Stimulated activated CD8-positive, alpha-beta memory T cell treated with anti-CD3 and anti-CD28 coated beads, Interleukin-7, amount 100 ng/mL, for 4 hours (primary cell): ENCODE results near the gene SLC4A4.
"Not testable (repeated sequence)": the region's sequence is repeated elsewhere in the genome, so short reads cannot be mapped to it uniquely, and the experiment has no call there.

Experiments
- DNase-seq, 2 donors: peaks; one replicate each; pipeline ENCODE4 v3.0.0-alpha.2; 2020; ENCODE audit warnings: low read depth in 2 of 2

The SLC4A4 gene

DNA sequence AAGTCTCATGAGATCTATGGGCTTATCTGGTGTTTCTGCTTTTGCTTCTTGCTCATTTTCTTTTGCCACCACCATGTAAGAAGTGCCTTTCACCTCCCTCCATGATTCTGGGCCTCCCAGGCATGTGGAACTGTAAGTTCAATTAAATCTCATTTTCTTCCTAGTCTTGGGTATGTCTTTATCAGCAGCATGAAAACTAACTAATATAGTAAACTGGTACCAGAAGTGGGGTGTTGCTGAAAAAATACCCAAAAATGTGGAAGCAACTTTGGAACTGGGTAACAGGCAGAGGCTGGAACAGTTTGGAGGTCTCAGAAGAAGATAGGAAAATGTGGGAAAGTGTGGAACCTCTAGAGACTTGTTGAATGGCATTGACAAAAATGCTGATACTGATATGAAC, 70.1 kb downstream of the SLC4A4 start:
- DNase-seq: not testable (repeated sequence)

GRCh38 chr4:71411981-71412380, 73.2 kb downstream of the SLC4A4 start:
- no peak for DNase-seq

- no peak for DNase-seq
Observed at GRCh38 chr4:71415491-71415890, 76.7 kb downstream of the SLC4A4 start.

DNA sequence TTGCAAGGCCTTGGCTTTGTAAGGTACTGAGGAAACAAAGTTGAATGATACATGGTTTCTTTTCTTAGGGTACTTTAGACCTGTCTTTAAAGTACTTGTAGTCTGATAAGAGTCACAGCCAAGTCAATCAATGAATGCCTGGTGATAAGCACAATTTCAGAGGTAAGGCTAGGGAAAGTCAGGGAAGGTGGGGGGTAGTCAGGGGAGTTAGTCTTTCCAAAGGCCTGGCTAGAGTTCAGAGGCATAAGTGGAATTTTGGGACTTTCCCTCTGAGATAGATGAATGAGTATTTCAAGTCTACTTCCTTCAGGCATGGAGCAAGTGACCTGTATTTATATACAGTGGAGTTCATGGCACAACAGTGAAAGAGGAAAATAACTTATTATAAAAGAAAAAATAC, 78.3 kb downstream of the SLC4A4 start:
- DNase-seq: no peak

DNA sequence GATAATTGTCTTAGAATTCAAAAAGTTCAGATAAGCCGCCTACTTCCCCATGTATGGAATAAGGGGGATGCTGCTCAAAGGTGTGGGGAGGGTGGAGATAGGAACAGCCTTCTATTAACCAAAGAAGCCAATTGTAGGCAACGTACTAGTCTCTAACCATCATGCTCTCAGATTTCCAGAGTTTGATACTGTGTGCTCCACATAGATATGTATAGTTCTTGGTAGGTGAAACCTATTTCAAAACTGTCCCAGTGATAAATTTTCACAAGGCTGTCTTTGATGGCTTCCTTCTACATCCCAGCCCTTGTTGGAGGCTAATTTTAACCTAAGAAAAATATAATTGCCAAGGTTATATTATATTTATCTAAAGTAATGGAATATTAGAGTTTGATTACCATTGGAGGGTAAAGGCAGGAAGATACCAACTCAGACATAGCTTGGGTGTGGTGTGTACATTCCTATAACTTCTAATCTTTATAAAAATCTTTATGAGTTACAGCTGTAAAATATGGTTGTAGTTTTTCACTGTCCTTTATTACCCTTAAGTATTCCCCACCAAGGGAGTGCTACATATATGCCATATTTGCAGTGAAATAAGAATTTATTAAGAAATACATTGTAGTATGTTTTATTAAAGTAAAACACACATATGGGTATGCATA, 87.7 kb downstream of the SLC4A4 start:
- no peak for DNase-seq

GRCh38 chr4:71429106-71429505, 90.3 kb downstream of the SLC4A4 start:
- DNase-seq: no peak

DNA sequence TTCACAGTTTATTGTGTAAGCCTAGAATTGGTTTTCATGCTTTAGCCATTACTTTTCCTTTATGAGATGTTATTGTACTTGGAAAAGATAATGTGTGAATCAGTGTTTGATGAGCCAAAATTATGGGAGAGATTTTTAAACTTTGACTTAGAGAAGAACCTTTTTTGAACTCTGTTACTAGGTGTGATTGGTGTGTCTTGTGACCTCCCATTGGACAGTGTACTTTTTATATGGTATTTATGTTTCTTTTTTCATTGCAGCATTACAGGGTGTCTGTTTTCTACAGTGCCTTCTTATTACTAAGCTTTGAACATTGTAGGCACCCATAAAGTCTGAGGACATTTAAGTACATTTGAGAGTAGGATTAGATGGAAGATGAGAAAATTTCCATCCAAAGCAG, 91.1 kb downstream of the SLC4A4 start:
- DNase-seq: no peak

DNA sequence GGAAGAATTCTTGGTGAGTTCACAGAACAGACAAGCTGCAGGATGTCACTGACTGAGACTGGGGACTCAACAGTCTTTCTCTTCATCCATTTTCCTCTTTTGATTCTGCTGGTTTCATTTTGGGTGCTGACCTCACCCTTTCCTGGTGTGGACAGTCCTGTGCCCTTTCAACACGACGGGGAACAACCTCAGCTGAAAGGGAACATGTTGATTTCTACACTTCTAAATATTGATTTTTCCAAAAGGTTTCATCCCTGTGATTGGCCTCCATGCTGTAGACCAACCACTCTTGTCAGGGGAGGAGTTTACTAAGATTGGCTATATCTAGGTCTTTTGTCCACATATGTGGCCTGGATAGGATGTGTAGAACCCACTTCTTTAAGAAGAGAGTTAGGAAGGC, 91.8 kb downstream of the SLC4A4 start:
- no peak for DNase-seq

DNA sequence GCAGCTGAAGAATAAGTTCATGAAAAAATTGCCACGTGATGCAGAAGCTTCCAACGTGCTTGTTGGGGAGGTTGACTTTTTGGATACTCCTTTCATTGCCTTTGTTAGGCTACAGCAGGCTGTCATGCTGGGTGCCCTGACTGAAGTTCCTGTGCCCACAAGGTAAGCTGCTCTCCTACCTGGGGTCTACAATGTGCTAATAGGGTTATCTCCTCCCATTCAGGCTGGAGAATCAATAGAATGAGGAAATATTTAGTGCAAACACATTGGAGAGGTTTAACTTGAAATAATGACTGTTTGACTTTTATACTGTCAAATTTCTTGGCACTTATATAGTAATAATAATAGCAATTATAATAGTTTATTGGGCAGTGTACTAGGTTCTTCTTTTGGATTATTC, 101.8 kb downstream of the SLC4A4 start:
- DNase-seq: no peak

GRCh38 chr4:71441186-71442169, 102.7 kb downstream of the SLC4A4 start:
- DNase-seq: no peak

DNA sequence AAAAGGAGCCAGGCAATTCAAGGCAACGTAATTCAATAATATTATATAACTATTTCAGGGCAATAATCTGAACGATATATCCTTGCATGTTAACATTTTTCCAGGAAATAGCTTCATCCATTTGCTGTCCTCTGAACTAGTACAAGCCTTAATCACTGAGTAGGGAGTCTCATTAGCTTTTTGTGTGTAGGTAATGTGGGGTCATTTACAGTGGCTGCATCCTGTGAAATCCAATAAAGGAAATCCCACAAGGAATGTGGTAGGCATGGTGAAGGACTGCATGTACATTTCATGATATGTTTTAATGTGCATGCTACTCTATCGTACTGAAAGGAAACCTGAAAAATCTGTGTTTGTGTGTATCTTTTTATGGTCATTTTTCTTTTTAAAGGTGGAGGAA, 103.5 kb downstream of the SLC4A4 start:
- no peak for DNase-seq

- DNase-seq: no peak
Observed at GRCh38 chr4:71444395-71444794, 105.6 kb downstream of the SLC4A4 start.

- DNase-seq: no peak
Observed at GRCh38 chr4:71445811-71446210, 107.0 kb downstream of the SLC4A4 start.

- no peak for DNase-seq
Observed at GRCh38 chr4:71446479-71447081, 107.8 kb downstream of the SLC4A4 start.

DNA sequence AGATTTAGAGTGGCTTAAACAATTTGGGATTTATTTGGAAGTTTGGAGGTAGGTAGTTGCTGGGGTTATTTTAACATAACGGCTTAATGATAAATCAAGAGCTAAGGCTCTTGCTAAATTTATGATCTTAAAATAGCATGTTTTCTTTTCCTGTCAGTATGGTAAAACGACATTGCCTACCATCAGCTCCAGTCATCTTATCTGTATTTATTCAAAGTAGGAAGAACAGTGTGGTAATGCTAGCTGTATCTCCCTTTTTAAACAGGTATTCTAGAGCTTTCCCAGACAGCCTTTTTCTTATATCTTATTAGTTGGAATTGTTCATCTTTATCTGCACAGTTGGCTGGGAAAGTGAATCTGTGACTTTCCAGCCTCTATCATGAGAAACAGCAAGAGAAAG, 110.2 kb downstream of the SLC4A4 start:
- no peak for DNase-seq

DNA sequence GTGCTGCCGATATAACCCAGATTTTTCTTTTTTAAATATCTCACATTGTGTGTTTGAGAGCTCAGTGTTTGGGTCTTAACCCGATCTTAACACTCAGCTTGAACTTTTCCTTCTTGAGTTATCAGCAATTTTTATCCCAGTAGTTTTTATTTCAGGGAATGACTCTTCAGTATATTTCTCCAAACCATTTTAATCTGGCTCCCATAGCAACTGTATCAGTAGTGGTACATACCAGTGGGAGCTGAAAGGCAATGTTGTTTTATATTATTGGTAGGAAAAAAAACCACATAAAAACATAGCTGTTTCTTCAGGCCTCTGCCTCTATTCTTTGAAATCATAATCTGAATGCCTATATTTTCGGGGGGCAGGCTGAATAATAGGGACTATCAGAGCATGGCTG, 111.1 kb downstream of the SLC4A4 start:
- DNase-seq: no peak

DNA sequence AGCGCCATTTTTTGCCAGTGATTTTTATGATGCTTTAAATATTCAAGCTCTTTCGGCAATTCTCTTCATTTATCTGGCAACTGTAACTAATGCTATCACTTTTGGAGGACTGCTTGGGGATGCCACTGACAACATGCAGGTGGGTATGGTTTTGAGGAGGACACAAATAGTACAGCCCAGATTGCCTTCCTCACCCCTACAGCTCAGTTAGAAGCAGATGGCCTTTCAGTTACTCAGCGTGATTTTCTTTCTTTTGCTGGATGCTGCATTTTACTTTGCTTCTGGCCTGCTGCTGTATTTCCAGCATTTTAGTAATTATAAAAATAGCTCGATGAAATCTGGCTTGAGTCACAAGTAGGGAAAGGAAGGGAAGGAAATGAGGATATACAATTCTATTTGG, 114.7 kb downstream of the SLC4A4 start:
- no peak for DNase-seq

- DNase-seq: no peak
Observed at GRCh38 chr4:71456841-71457240, 118.0 kb downstream of the SLC4A4 start.

- DNase-seq: no peak
Observed at GRCh38 chr4:71460371-71460770, 121.6 kb downstream of the SLC4A4 start.

DNA sequence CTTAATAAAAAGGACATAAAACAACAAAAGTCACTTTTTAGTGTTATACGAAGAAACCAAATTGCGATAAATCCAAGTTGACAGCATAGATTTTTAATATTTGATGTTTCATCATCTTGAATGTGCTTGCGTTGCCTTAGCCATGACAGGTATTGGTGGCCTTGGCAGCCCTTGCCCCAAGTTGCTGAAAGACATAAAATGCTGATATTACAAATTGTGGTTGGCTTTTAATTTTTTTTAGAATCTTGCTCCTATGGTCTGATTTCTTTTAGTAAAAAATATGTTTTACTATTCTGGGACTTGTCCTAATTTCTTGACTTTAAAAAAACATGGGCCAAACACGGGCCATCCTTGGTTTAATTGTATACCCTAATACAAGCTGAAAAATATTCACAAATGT, 122.6 kb downstream of the SLC4A4 start:
- DNase-seq: no peak

GRCh38 chr4:71466775-71467174, 128.0 kb downstream of the SLC4A4 start:
- DNase-seq: no peak

DNA sequence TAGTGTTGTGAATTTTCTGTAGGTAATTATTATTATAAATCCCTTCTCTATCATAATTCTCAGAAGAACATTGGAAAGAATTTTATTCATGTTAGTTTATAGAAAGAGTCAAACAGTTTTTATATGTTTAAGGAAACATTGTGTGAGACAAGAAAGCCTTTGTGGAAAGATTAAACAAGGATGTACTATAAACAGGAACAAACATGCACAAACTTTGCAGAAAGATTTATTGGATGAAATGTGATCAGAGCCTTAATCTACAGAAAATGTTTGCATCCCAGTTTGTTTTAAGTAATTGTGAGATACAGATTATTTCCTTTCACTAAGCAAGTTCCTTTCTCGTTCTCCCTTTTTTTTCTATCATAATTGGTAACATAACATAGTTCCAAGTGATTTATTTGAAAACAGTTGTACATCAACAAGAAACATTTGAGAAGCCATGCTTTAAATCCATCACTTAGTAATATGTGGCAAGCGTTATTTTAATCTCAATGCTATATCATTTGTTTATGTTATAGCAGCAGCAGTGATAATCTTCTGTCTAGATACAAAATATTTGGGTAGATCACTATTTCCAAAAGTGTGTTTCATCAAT, 129.4 kb downstream of the SLC4A4 start:
- no peak for DNase-seq
